ENCODE results near the gene RNF114.

GRCh38 chr20:49993301-49993751 lies 57.1 kb downstream of the RNF114 start:
- TF ChIP-seq CTCF (IDR thresholded peaks at IDR 0.05; ENCODE audit: insufficient read depth, low read depth, low read length): no peak
- TF ChIP-seq EZH2 (IDR thresholded peaks at IDR 0.05; ENCODE audit: insufficient read depth, low read length): no peak
